Measurements from ENCODE around the gene HAS3.

GRCh38 chr16:69118994-69119393, 13.5 kb downstream of the HAS3 start:
- TF ChIP-seq POLR2AphosphoS5 (IDR thresholded peaks at IDR 0.05; ENCODE audit: low read depth, low read length) (no peak), CTCF (IDR thresholded peaks at IDR 0.05) (no peak)
